Muscle of leg (tissue), 11 donors: ENCODE measurements around the gene USP48. TPM values are rescaled to one million over a fixed set of nuclear protein-coding genes. Genes with fewer than 3 reads are reported as not detected.
"Not testable (repeated sequence)": the region's sequence is repeated elsewhere in the genome, so short reads cannot be mapped to it uniquely, and the experiment has no call there.

Experiments
- DNase-seq: peaks from one replicate; pipeline ENCODE4 v3.0.0; 2013
- H3K27ac ChIP-seq: one replicate; pipeline ENCODE4 v1.5.1; 2013; ENCODE audit warnings: mild to moderate bottlenecking, low read length, control low read depth
- H3K27me3 ChIP-seq: one replicate; pipeline ENCODE4 v1.6.1; 2013; ENCODE audit warnings: low read length; ENCODE audit not compliant: control insufficient read depth, insufficient read depth
- H3K36me3 ChIP-seq: one replicate; pipeline ENCODE4 v1.6.1; 2013; ENCODE audit warnings: low read length; ENCODE audit not compliant: control insufficient read depth, insufficient read depth
- H3K4me1 ChIP-seq: one replicate; pipeline ENCODE4 v1.6.1; 2013; ENCODE audit warnings: low read length; ENCODE audit not compliant: control insufficient read depth, insufficient read depth
- H3K4me3 ChIP-seq: one replicate; pipeline ENCODE4 v1.5.1; 2013; ENCODE audit warnings: low read length, control low read depth
- H3K9me3 ChIP-seq: replicated peaks from 2 replicates; pipeline ENCODE4 v1.6.1; 2013; ENCODE audit warnings: low read depth, low read length; ENCODE audit not compliant: control insufficient read depth
- WGBS: methylation state at CpG from one replicate; pipeline ENCODE4 v1.1.5; 2013; ENCODE audit warnings: missing lambda C conversion rate; ENCODE audit not compliant: insufficient coverage; 5-methylcytosine and 5-hydroxymethylcytosine counted together
- polyA plus RNA-seq, 8 donors: library from polyadenylated mRNA; unstranded; fragments of 120-200 nt; gene quantifications; one replicate each; pipeline versions ENCODE4 v1.2.1 to v1.2.3, GENCODE V29; 2013; ENCODE audit warnings: inconsistent platforms in 1 of 8, low replicate concordance in 1 of 8; ENCODE audit not compliant: insufficient read length in 8 of 8, insufficient read depth in 1 of 8
- total RNA-seq: library from RNA; stranded (reverse); fragments of 120-200 nt; gene quantifications from one replicate; pipeline ENCODE4 v1.2.4, GENCODE V29; 2013

Gene USP48
- total and polyA plus RNA-seq, 9 donors: 29.3 to 56.6 (median 43.3) TPM

GRCh38 chr1:21687081-21687529 is 95.8 kb downstream of the USP48 start:
- H3K4me3 ChIP-seq: no peak overlapping the region
- no peak for DNase-seq
- no peaks in the 10 kb centered on the region for H3K4me1 ChIP-seq
- no peaks in the 10 kb centered on the region for H3K9me3 ChIP-seq
- WGBS: no CpG with 5 or more reads among the region's 2 CpGs
- H3K36me3 ChIP-seq: peaks cover 43% of the 10 kb centered on the region
- no peak overlapping the region for H3K27ac ChIP-seq
- no peaks in the 10 kb centered on the region for H3K27me3 ChIP-seq

GRCh38 chr1:21685946-21686678 is 96.8 kb downstream of the USP48 start:
- Histone ChIP-seq H3K27me3 (no peaks in the 10 kb centered on the region), H3K27ac (no peak overlapping the region), H3K36me3 (peaks cover 46% of the 10 kb centered on the region), H3K4me1 (no peaks in the 10 kb centered on the region), H3K4me3 (no peak overlapping the region), H3K9me3 (no peaks in the 10 kb centered on the region)
- no CpG with 5 or more reads among the region's 4 CpGs for WGBS
- DNase-seq: no peak

- no peaks in the 10 kb centered on the region for H3K9me3 ChIP-seq
- H3K27me3 ChIP-seq: no peaks in the 10 kb centered on the region
- peaks cover 27% of the 10 kb centered on the region for H3K36me3 ChIP-seq
- no peak overlapping the region for H3K27ac ChIP-seq
- H3K4me1 ChIP-seq: no peaks in the 10 kb centered on the region
- H3K4me3 ChIP-seq: no peak overlapping the region
- no peak for DNase-seq
- whole genome bisulfite sequencing: no CpG with 5 or more reads among the region's 9 CpGs
Measured at GRCh38 chr1:21681426-21681825, 101.5 kb downstream of the USP48 start.

DNA sequence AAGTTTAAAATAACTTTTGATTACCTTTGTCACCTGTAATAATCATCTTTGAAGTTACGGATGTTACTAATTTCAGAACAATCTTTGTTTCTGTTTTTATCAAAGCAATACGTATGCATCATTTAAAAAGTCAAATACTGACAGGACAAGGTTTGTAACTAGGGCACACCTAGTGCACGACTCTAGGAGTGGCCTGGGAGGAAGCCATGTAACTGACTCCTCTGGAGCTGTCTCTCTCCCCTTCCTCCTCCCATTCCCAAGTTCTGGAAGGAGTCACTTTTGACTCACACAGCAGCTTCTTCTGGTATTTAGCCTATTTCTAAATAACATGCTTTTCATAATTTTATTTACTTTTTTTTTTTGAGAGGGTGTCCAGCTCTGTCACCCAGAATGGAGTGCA is 102.0 kb downstream of the USP48 start:
- H3K27ac ChIP-seq: no peak overlapping the region
- H3K36me3 ChIP-seq: peaks cover 24% of the 10 kb centered on the region
- no peak overlapping the region for H3K4me3 ChIP-seq
- H3K27me3 ChIP-seq: no peaks in the 10 kb centered on the region
- no peak for DNase-seq
- no peaks in the 10 kb centered on the region for H3K4me1 ChIP-seq
- no peaks in the 10 kb centered on the region for H3K9me3 ChIP-seq
- WGBS: 0% methylated on average over 1 of the region's 3 CpGs

DNA sequence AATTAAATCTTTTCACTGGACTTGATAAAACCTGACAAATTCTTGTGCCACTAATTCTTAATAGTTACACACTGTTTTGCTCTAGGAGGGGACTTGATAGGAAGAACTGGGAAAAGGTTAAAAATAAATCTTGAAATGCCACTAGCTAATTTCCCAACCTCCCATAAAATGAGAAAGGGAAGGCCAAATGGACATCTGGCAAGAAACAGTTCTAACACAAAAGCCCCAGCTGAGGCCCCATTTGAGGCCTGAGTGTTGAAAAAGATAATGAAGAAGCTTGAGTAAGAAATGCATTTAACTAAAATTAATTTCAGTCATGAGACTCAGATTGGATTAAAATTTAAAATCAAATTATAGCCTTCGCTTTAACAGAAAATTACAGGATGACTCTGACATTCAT is 102.6 kb downstream of the USP48 start:
- DNase-seq: no peak
- no peak overlapping the region for H3K4me3 ChIP-seq
- no peaks in the 10 kb centered on the region for H3K9me3 ChIP-seq
- H3K27ac ChIP-seq: no peak overlapping the region
- no peaks in the 10 kb centered on the region for H3K4me1 ChIP-seq
- peaks cover 20% of the 10 kb centered on the region for H3K36me3 ChIP-seq
- WGBS: no CpG with 5 or more reads among the region's 1 CpG
- H3K27me3 ChIP-seq: no peaks in the 10 kb centered on the region

DNA sequence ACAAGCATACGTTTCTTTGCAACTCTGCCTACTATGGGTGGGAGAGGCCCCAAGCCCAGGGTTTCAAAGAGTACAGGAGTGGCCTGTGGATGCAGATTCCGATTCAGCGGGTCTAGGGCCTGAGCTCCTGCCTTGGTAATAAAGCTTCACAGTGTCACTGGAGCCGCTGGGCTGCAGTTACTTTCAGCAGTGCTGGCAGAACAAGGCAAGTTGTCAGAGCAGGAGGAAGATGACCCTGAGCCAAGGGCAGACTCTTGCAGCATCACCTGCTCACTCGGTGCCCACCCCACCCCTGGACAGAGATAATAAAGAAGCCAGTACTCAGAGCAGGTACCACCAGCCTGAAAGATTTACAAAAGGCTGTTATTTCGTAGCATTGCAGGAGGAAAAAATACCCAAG is 105.8 kb downstream of the USP48 start:
- Histone ChIP-seq H3K4me1 (peaks cover 18% of the 10 kb centered on the region), H3K9me3 (no peaks in the 10 kb centered on the region), H3K4me3 (no peak overlapping the region), H3K27ac (no peak overlapping the region), H3K27me3 (peaks cover 2% of the 10 kb centered on the region), H3K36me3 (peaks cover 20% of the 10 kb centered on the region)
- 75% methylated on average over 5 of the region's 6 CpGs for WGBS
- DNase-seq: no peak

DNA sequence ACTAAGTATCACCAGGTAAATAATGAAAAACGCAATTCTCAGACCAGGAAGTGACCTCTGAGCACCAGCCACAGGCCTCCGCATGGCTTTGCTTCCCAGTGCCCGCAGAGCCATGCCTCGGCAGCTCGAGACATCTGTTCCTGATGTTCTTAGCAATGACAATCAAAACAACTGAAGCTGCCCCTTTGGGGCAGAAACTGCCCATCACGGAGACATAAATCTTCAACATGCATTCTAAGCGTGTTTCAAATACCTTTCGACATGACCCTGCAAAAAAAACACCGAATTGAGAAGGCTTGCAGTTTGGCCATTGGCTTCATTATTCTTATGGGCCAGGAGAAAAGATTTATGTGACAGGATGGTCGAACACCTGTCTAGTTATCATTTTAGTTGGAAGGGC is 108.0 kb downstream of the USP48 start:
- WGBS: 44% methylated on average over 9 of the region's 10 CpGs
- H3K27me3 ChIP-seq: peaks cover 23% of the 10 kb centered on the region
- DNase-seq: no peak
- peaks cover 26% of the 10 kb centered on the region for H3K4me1 ChIP-seq
- H3K36me3 ChIP-seq: peaks cover 7% of the 10 kb centered on the region
- H3K4me3 ChIP-seq: no peak overlapping the region
- H3K9me3 ChIP-seq: no peaks in the 10 kb centered on the region
- H3K27ac ChIP-seq: no peak overlapping the region

DNA sequence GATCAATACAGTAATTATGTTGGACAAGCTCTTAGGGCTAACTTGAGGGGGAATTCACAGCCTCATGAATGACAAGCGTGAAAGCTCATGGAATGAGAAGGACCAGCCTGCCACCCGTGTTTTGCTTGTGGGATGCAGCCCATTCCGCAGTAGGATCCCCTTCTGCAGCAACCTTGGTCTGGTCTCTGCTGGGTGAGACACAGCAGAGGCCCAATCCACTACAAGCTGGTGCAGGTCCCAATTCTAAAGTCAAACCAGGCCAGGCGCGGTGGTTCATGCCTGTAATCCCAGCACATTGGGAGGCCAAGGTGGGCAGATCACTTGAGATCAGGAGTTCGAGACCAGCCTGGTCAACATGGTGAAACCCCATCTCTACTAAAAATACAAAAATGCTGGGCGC is 109.1 kb downstream of the USP48 start:
- not testable (repeated sequence) for H3K9me3 ChIP-seq, H3K36me3 ChIP-seq, H3K4me3 ChIP-seq, H3K27ac ChIP-seq, DNase-seq
- Histone ChIP-seq H3K27me3 (peaks cover 32% of the 10 kb centered on the region), H3K4me1 (peaks cover 33% of the 10 kb centered on the region)
- WGBS: 77% methylated on average over 7 of the region's 7 CpGs

GRCh38 chr1:21673277-21673780 is 109.6 kb downstream of the USP48 start:
- Histone ChIP-seq H3K36me3 (peaks cover 4% of the 10 kb centered on the region), H3K27me3 (peaks cover 37% of the 10 kb centered on the region), H3K4me1 (peaks cover 39% of the 10 kb centered on the region), H3K27ac (no peak overlapping the region), H3K9me3 (no peaks in the 10 kb centered on the region), H3K4me3 (no peak overlapping the region)
- 1% methylated on average over 7 of the region's 9 CpGs for WGBS
- peak; percentile 60 for DNase-seq

GRCh38 chr1:21672478-21673276 is 110.3 kb downstream of the USP48 start:
- Histone ChIP-seq H3K36me3 (peaks cover 4% of the 10 kb centered on the region), H3K4me1 (peaks cover 39% of the 10 kb centered on the region), H3K27me3 (peaks cover 44% of the 10 kb centered on the region), H3K4me3 (no peak overlapping the region), H3K27ac (no peak overlapping the region), H3K9me3 (no peaks in the 10 kb centered on the region)
- WGBS: 82% methylated on average over 3 of the region's 10 CpGs
- DNase-seq: no peak
